ENCODE measurements around the gene XKR3.
"Not testable (repeated sequence)": the region's sequence is repeated elsewhere in the genome, so short reads cannot be mapped to it uniquely, and the experiment has no call there.

XKR3 gene

GRCh38 chr22:16824716-16825687 is at the start of gene XKR3:
TSS of gene XKR3 (minus strand) at chr22:16825411. CDS start at chr22:16808073, 17,338 bp downstream.
- DNase-seq (ENCODE audit: low read depth) = no peak

DNA sequence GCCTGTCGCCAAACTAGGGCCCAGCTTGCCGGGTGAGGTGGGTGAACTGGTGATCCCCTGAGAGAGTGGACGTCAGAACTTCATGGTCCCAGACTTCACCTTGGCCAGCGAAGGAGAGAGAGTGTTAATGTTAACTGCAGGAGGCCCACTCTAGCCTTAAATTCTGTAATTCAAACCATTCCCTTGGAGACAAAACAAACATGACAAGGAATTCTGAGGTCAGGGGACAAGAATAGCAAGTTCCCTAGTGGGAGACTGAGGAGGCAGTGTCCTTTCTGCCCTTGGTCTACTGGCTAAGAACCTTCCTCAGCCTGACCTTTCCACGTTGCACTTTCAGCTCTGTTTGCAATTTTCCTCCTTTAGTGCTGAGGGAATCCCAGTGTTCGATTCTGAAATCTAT is 44.4 kb upstream of the XKR3 start:
- not testable (repeated sequence) for DNase-seq (ENCODE audit: low read depth)

- DNase-seq (ENCODE audit: low read depth) = no peak
These were observed 41.0 kb upstream of the XKR3 start for GRCh38 chr22:16866167-16866566.

GRCh38 chr22:16856851-16857250 is 31.6 kb upstream of the XKR3 start:
- not testable (repeated sequence) for DNase-seq (ENCODE audit: low read depth)

- no peak for DNase-seq (ENCODE audit: low read depth)
These were observed 29.4 kb upstream of the XKR3 start for GRCh38 chr22:16854631-16855030.

- DNase-seq (ENCODE audit: low read depth) = not testable (repeated sequence)
These were observed 26.2 kb upstream of the XKR3 start for GRCh38 chr22:16851268-16851996.

GRCh38 chr22:16847271-16847670 is 22.1 kb upstream of the XKR3 start:
- no peak for DNase-seq (ENCODE audit: low read depth)

- no peak for DNase-seq (ENCODE audit: low read depth)
These were observed 20.7 kb upstream of the XKR3 start for GRCh38 chr22:16845881-16846280.

- no peak for DNase-seq (ENCODE audit: low read depth)
These were observed 20.3 kb upstream of the XKR3 start for GRCh38 chr22:16845465-16845864.

DNA sequence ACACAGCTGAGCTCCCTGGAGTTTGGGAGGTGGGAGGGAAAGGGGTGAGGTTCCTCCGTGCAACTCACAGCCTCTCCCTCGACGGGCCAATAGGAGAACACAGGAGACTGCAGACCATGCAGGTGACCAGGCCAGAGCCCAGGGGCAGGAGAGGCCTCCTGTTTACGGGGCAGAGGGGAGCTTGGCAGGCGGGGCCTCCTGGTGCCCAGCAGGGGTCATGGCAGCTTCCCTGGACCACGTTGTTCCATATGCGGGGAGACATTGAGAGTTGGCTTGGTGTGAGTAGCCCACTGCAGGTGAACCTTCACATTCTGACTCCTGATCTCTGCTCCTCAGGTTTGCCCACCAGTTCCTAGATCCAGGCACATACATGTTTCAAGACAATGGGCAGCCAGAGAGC is 19.3 kb upstream of the XKR3 start:
- no peak for DNase-seq (ENCODE audit: low read depth)

- no peak for DNase-seq (ENCODE audit: low read depth)
These were observed 12.9 kb upstream of the XKR3 start for GRCh38 chr22:16838073-16838472.

DNA sequence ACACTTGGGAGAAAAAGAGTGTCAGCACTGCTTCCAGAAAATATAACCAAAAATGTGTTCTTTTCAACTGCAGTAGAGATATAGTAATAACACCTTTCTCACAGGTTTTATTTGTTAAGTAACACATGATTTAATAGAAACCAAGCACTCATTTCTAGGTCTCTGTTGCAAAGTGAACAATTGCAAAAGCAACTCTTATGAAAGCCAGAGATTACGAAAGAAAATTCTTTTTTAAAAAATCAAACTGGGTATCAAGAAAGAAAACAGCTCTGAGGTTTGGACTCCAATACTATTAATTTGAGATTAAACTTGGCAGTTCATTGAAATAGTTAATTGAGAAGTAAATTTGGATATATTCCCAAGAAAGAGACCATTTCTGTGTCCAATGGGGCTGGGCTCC is 9.8 kb upstream of the XKR3 start:
- no peak for DNase-seq (ENCODE audit: low read depth)

DNA sequence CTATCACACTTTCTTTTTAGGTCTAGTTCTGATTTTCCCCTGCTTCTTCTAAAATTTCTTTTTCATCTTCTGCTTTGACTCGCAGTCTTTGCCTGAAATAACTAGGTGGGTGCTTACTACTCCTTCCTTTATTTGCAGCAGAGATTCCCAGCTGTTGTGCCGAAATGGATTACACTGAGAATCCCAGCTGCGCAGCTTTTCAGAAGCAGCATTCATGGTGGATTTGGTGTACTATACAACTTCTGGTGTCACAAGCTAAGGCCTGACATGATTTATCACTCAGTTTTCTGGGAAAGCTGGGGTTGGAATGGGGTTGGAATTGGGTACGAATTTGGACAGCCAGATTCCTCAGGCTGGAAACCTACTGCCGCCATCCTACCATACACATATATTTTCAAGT is 6.0 kb upstream of the XKR3 start:
- DNase-seq (ENCODE audit: low read depth) = no peak

DNA sequence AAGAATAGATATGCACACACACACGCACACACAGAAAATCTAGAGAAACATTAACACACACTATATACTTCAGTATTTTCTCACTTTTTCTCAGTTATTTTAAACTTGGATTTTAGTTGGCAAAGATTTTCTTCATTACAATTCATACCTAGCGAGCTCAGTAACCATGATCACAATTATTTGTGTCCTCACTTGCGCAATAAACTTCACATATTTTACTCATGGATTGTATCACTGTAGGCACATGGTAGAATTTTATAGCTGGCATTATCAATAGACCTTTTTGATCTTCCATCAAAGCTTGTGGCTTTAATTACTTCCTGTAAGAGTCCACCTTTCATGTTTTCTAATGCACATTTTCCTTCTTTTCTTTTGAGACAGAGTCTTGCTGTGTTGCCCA is 4.8 kb upstream of the XKR3 start:
- no peak for DNase-seq (ENCODE audit: low read depth)

DNA sequence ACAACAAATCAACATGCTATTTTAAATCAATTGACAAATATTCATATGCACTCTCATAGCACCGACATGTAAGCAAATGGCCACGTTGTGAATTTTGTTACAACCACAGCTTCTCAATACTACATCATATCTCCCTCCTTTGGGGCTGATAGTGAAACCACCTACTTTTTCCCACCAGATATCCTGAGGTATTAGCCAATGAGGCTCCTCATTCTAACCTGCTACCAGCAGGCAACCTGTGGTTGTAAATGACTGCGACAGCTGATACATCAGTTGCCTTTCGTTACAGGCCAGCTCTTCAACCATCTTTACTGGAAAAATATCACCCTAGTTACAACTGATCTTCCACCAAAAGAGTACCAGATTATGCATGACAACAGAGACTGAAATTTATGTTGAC is 3.7 kb upstream of the XKR3 start:
- no peak for DNase-seq (ENCODE audit: low read depth)

GRCh38 chr22:16827506-16827905 is 2.3 kb upstream of the XKR3 start:
- no peak for DNase-seq (ENCODE audit: low read depth)

- no peak for DNase-seq (ENCODE audit: low read depth)
These were observed 6.0 kb downstream of the XKR3 start for GRCh38 chr22:16819249-16819648.

DNA sequence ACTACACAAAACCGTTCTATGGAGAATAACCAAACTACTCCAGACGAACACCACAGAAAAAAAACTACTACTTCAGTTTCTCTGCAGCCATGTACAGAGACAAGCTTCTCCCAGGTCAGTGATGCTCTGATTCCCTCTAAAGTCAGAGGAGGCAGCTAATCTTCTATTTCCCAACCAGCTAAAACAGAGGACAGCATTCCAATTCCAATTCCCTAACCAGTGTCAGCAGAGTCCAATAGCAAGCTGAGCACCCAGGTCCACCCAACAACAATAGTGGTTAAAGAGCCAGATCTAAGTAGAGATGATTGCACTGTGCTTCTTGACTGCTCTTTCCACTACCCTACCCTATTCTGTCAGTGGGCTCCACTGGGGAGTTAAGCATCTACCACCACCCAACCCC is 6.7 kb downstream of the XKR3 start:
- no peak for DNase-seq (ENCODE audit: low read depth)

DNA sequence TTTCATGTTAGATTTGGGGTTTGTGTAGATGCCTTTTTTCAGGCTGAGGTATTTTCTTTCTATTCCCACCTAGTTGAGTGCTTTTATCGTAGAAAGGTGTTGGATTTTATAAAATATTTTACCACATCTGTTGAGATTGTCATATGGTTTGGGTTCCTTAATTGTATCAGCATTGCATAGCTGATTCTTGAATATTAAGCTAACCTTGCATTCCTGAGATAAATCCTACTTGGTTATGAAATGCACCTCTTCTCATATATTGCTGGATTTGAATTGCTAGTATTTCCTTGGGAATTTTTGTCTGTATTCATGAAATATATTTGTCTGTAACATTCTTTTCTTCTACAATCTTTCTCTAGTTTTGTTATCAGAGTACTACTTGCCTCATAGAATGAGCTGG is 10.1 kb downstream of the XKR3 start:
- no peak for DNase-seq (ENCODE audit: low read depth)

GRCh38 chr22:16810188-16810802 is 14.9 kb downstream of the XKR3 start:
- DNase-seq (ENCODE audit: low read depth) = no peak

- no peak for DNase-seq (ENCODE audit: low read depth)
These were observed 16.5 kb downstream of the XKR3 start for GRCh38 chr22:16808744-16809143.

- DNase-seq (ENCODE audit: low read depth) = no peak
These were observed 18.1 kb downstream of the XKR3 start for GRCh38 chr22:16807109-16807508.

DNA sequence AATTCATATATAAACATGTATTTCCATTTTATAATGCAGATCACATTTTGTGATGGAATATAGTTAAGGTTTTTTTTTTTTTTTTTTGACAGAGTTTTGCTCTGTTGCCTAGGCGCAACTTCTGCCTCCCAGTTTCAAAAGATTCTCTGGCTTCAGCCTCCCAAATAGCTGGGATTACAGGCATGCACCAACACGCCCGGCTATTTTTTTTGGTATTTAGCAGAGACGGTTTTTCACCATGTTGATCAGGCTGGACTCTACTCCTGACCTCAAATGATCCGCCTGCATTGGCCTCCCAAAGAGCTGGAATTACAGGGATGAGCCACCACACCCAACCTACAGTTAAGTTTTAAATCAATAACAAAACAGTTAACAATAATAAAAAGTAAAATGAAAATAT is 18.8 kb downstream of the XKR3 start:
- no peak for DNase-seq (ENCODE audit: low read depth)
